GM12874 (cell line): ENCODE measurements around the gene SPRY4.

Source experiments
- TF ChIP-seq, protein P1 (sequence below): IDR thresholded peaks from 2 replicates; pipeline ENCODE4 v1.5.1; 2011; ENCODE audit warnings: low read depth, mild to moderate bottlenecking, control low read depth, low read length, moderate library complexity; ENCODE audit not compliant: insufficient read depth

Gene SPRY4

GRCh38 chr5:142360051-142360498, 35.3 kb upstream of the SPRY4 start:
- TF ChIP-seq, protein P1, sequence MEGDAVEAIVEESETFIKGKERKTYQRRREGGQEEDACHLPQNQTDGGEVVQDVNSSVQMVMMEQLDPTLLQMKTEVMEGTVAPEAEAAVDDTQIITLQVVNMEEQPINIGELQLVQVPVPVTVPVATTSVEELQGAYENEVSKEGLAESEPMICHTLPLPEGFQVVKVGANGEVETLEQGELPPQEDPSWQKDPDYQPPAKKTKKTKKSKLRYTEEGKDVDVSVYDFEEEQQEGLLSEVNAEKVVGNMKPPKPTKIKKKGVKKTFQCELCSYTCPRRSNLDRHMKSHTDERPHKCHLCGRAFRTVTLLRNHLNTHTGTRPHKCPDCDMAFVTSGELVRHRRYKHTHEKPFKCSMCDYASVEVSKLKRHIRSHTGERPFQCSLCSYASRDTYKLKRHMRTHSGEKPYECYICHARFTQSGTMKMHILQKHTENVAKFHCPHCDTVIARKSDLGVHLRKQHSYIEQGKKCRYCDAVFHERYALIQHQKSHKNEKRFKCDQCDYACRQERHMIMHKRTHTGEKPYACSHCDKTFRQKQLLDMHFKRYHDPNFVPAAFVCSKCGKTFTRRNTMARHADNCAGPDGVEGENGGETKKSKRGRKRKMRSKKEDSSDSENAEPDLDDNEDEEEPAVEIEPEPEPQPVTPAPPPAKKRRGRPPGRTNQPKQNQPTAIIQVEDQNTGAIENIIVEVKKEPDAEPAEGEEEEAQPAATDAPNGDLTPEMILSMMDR, result no peak

GRCh38 chr5:142358648-142359047, 33.8 kb upstream of the SPRY4 start:
- TF ChIP-seq, protein P1, result no peak

DNA sequence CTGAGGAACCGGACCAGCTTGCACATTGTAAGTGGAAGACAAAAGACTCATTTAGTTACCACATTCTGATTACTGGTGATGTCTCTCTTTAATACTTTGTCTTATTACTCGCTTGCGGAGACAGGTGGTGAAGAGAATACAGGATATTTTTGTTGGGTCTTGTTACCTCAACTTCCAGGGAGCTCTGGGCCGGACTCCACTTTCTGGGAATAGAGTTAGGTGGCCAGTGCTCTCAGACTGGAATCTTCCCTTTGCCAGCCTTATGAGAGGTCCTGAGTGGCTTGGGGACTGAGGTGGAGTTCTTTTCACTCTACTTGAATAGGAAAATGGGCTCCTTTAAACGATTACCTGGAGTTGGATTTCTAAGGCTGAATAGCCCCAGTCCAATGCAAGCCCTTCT, 33.3 kb upstream of the SPRY4 start:
- TF ChIP-seq, protein P1, result no peak

DNA sequence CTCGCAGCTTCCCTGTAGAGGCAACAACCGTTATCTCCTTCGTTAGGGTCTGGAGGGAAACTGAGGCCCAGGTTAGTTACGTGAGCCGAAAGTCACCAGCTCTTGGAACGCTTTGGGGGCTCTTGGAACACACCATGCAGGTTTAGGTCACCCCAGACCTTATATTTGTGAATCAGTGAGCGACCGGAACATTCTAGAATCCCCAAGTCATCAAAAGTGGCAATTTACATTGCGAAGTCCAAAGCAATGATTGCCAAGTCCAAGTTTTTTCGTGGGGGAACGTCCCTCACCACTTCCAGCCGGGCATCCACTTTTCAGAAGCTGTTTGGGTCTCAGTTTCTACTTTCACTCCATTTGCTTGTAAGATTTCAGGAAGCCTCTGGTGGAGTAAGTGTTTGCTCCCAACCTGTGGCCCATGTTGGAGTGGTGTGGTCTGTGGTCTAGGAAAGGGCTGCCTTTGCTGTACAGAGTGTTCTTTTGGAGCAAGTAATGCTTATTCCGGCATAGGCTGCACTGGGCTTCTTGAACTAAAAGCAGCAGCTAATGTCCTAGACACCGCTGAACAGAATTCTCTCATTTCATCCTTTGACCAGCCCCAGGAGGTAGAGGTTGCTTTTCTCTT, 32.8 kb upstream of the SPRY4 start:
- TF ChIP-seq, protein P1, result no peak

GRCh38 chr5:142356716-142357468, 32.1 kb upstream of the SPRY4 start:
- TF ChIP-seq, protein P1, result no peak

GRCh38 chr5:142356349-142356715, 31.5 kb upstream of the SPRY4 start:
- TF ChIP-seq, protein P1, result no peak

GRCh38 chr5:142353071-142353472, 28.3 kb upstream of the SPRY4 start:
- TF ChIP-seq, protein P1, result no peak
